Measurements from ENCODE around the gene B3GALT6.

DNA sequence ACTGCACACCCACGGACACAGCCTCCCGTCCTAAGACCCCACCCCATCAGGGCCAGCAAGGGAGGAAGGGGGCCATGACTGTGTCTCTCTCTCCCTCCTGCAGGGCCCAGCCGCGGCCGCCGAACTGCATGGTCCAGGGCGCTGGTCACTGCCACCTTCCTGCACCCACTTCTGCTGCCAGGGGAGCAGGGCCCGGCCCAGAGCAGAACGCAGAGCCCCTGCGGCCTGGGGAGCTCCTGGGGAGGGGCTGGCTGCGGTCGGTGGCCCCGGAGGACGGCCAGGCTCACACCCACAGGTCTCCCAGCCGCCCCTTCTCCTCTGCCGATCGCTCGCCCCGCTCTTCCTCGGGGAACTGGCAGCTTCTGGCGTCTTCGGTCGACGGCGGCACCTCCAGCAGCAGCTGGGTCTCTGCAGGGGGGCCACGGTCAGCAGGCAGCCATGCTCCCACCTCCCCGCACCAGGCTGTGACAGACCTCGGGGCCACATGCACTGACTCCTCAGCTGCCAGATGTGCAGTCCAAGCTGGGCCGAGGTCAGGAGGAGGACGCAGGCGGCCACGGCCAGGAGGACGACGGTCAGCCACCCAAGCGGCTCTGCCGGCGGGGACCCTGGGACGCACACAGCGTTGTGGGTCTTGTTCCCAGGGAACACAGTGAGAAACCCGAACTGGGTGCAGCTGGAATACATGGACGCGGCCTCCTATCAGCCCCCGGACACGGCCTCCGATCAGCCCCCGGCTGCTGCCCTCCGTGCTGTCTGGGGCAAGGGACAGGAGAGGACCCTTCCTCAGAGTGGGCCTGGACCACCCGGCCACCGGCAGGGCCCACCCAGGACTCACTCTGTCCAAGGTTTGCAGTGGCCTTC, 28.2 kb upstream of the B3GALT6 start:
- TF ChIP-seq, protein P1, sequence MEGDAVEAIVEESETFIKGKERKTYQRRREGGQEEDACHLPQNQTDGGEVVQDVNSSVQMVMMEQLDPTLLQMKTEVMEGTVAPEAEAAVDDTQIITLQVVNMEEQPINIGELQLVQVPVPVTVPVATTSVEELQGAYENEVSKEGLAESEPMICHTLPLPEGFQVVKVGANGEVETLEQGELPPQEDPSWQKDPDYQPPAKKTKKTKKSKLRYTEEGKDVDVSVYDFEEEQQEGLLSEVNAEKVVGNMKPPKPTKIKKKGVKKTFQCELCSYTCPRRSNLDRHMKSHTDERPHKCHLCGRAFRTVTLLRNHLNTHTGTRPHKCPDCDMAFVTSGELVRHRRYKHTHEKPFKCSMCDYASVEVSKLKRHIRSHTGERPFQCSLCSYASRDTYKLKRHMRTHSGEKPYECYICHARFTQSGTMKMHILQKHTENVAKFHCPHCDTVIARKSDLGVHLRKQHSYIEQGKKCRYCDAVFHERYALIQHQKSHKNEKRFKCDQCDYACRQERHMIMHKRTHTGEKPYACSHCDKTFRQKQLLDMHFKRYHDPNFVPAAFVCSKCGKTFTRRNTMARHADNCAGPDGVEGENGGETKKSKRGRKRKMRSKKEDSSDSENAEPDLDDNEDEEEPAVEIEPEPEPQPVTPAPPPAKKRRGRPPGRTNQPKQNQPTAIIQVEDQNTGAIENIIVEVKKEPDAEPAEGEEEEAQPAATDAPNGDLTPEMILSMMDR (IDR thresholded peaks at IDR 0.05 in 4 of 5, conservative IDR thresholded peaks at IDR 0.05 in 1 of 5), result no peak
- no peak for TF ChIP-seq POLR2A (IDR thresholded peaks at IDR 0.05)
